ENCODE results near the gene CEMIP.

- TF ChIP-seq, protein P1, sequence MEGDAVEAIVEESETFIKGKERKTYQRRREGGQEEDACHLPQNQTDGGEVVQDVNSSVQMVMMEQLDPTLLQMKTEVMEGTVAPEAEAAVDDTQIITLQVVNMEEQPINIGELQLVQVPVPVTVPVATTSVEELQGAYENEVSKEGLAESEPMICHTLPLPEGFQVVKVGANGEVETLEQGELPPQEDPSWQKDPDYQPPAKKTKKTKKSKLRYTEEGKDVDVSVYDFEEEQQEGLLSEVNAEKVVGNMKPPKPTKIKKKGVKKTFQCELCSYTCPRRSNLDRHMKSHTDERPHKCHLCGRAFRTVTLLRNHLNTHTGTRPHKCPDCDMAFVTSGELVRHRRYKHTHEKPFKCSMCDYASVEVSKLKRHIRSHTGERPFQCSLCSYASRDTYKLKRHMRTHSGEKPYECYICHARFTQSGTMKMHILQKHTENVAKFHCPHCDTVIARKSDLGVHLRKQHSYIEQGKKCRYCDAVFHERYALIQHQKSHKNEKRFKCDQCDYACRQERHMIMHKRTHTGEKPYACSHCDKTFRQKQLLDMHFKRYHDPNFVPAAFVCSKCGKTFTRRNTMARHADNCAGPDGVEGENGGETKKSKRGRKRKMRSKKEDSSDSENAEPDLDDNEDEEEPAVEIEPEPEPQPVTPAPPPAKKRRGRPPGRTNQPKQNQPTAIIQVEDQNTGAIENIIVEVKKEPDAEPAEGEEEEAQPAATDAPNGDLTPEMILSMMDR (IDR thresholded peaks at IDR 0.05), result no peak
- no peak for TF ChIP-seq POLR2A (IDR thresholded peaks at IDR 0.05)
- no peak for TF ChIP-seq POLR2AphosphoS5 (IDR thresholded peaks at IDR 0.05)
These were observed 19.7 kb downstream of the CEMIP start for GRCh38 chr15:80798911-80799310.

Data from breast epithelium (tissue), 3 donors.